GM10248 (cell line): ENCODE data around the gene DENND4A.

ENCODE experiments used
- CTCF ChIA-PET: fragments of 300-600 bp; sonication (Branson Sonifier 250); formaldehyde crosslinking; extraction: SDS; loops from one replicate; lab custom pipeline; 2021; ENCODE audit warnings: antibody characterized with exemption; lab: Yijun Ruan, JAX
- POLR2A ChIA-PET: fragments of 350-650 bp; sonication (Branson Sonifier 250); formaldehyde crosslinking; extraction: SDS; loops from one replicate; lab custom pipeline; 2020; ENCODE audit warnings: antibody characterized with exemption; lab: Yijun Ruan, JAX
- DNase-seq: peaks from one replicate; pipeline ENCODE4 v3.0.0; 2012; ENCODE audit errors: extremely low spot score
- TF ChIP-seq, protein P1 (sequence below): IDR thresholded peaks from 2 replicates; pipeline ENCODE4 v1.5.1; 2012; ENCODE audit warnings: mild to moderate bottlenecking, low read depth; ENCODE audit errors: extremely low read depth, missing control alignments, control extremely low read depth

DENND4A gene

DNA sequence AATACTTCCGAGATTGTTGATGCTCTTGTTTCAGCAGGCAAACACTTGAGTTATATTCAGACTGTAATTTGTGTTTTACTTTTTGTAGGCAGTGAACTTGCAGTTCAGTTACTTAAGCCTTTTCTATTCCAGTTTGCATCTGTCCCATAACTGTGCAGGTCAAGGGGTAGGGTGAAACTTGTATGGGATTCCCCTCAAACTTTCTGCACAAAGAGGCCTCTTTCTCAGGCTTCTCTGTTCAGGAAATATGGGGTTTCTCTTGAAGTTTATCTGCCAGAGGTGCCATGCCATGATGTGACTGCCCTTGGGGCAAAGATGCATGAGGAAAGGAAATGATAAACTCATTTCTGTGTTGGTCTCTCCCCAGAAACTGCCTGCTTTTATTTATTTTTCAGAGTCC, 103.6 kb downstream of the DENND4A start:
- POLR2A ChIA-PET, result no interaction called here
- no peak for DNase-seq
- CTCF ChIA-PET, result no interaction called here
- TF ChIP-seq, protein P1, sequence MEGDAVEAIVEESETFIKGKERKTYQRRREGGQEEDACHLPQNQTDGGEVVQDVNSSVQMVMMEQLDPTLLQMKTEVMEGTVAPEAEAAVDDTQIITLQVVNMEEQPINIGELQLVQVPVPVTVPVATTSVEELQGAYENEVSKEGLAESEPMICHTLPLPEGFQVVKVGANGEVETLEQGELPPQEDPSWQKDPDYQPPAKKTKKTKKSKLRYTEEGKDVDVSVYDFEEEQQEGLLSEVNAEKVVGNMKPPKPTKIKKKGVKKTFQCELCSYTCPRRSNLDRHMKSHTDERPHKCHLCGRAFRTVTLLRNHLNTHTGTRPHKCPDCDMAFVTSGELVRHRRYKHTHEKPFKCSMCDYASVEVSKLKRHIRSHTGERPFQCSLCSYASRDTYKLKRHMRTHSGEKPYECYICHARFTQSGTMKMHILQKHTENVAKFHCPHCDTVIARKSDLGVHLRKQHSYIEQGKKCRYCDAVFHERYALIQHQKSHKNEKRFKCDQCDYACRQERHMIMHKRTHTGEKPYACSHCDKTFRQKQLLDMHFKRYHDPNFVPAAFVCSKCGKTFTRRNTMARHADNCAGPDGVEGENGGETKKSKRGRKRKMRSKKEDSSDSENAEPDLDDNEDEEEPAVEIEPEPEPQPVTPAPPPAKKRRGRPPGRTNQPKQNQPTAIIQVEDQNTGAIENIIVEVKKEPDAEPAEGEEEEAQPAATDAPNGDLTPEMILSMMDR, result no peak

DNA sequence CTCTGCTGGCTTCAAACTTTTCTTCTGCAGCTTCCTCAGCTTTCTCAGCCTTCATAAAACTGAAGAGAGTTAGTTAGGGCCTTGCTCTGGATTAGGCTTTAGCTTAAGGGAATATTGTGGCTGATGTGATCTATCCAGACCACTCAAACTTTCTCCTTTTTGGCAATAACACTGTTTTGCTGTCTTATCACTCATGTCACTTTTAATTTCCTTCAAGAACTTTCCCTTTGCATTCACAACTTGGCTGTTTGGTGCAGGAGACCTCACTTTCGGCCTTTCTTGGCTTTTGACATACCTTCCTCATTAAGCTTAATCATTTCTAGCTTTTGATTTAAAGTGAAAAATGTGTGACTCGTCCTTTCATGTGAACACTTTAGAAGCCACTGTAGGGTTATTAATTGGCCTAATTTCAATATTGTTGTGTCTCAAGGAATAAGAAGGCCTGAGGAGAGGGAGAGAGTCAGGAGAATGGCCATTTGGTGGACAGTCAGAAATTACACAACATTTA, 109.6 kb downstream of the DENND4A start:
- POLR2A ChIA-PET, result no interaction called here
- no peak for DNase-seq

DNA sequence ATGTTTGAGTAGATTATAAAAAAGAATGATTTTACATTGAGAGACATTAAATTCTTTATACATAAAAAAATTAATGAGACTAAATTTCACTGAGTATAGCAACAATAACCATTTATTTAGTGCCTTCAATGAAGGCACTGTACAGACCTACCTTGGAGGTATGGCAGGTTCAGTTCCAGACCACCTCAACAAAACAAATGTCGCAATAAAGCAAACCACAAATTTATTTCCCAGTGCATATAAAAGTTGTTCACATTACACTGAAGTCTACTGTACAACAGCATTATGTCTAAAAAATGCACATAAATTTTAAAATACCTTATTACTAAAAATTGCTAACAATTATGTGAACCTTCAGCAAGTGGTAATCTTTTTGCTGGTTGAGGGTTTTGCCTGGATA, 111.5 kb downstream of the DENND4A start:
- ChIA-PET POLR2A (no interaction called here), CTCF (no interaction called here)
- no peak for DNase-seq
- TF ChIP-seq, protein P1, result no peak

More for the DNA sequence above, 109.6 kb downstream of the DENND4A start:
- CTCF ChIA-PET, result interaction anchor here (0.9 to 1.0 kb wide), 3 partner anchors 9 to 15 kb away, joined by 3 read pairs; no protein-coding TSS in a partner anchor
- TF ChIP-seq, protein P1, result no peak

DNA sequence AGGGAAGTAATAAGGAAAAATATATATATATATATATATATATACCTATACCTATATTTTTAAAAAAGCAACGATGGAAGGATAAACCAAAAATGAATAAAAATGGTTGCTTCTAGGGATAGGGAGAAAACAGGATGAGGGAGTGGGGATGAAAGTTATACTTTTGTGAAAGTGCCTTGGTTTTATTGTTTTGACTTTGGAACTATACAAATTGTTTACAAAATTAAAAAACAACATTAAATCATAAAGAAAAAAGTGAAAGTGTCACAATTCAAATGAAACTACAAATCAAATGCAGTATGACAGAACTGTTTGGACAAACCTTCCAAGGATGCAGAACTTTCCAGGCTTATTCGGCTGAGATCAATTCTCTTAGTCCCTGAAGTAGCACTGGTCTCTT, 116.0 kb downstream of the DENND4A start:
- CTCF ChIA-PET, result interaction anchor here (0.9 kb wide), 1 partner anchor 23 kb away, joined by 3 read pairs; no protein-coding TSS in a partner anchor
- no peak for DNase-seq
- POLR2A ChIA-PET, result no interaction called here
- TF ChIP-seq, protein P1, result no peak

DNA sequence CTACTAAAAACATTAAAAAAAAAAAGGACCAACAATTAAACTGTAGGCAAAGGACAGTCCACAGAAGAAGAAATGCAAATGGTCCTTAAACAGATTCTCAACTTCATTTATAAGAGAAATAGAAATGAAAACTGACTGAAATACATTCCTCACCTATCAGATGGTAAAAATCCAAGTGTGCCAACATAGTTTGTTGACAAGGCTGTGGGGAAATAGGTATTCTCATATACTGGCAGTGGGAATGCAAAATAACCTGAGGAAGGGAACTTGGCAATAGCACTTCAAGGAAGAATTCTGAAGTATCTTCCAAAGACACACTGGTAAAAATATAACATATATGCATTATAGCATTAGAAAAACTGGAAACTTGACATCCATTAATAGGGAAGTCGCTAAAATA, 116.5 kb downstream of the DENND4A start:
- ChIA-PET POLR2A (no interaction called here), CTCF (no interaction called here)
- DNase-seq, result no peak
- TF ChIP-seq, protein P1, result no peak

DNA sequence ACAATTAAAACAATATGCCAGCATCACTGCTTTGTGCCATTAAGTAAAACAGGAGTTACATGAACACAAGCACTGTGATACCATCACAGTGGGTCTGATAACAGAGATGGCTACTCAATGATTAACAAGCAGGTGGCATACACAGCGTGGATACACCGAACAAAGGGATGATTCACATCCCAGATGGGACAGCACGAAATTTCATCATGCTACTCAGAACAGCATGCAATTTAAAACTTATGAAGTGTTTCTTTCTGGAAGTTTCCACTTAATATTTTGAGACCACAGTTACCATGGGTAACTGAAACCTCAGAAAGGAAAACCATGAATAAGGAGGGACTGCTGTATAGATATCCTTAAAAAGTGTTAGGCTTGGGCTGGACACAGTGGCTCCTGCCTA, 125.8 kb downstream of the DENND4A start:
- POLR2A ChIA-PET, result no interaction called here
- TF ChIP-seq, protein P1, result no peak
- CTCF ChIA-PET, result no interaction called here
- no peak for DNase-seq
